ENCODE results near the gene ANAPC4.
"Not testable (repeated sequence)": the region's sequence is repeated elsewhere in the genome, so short reads cannot be mapped to it uniquely, and the experiment has no call there.

ANAPC4 gene

GRCh38 chr4:25376754-25377571 is at the start of gene ANAPC4:
Gene ANAPC4, plus strand, starts transcription at chr4:25377263. Its CDS starts 165 bp downstream, at chr4:25377428.
- DNase-seq, result peak; percentile 96

DNA sequence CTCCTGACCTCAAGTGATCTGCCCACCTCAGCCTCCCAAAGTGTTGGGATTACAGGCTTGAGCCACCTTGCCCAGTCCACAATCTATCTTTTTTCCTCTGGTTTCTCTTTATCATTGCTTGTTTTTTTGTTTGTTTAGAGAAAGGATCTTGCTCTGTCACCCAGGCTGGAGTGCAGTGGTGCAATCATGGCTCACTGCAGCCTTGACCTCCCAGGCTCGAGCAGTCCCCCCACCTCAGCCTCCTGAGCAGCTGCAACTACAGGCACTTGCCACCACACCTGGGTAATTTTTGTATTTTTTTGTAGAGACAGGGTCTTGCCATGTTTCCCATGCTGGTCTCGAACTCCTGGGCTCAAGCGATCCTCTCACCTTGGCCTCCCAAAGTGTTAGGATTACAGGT is 48.6 kb upstream of the ANAPC4 start:
- DNase-seq, result not testable (repeated sequence)

DNA sequence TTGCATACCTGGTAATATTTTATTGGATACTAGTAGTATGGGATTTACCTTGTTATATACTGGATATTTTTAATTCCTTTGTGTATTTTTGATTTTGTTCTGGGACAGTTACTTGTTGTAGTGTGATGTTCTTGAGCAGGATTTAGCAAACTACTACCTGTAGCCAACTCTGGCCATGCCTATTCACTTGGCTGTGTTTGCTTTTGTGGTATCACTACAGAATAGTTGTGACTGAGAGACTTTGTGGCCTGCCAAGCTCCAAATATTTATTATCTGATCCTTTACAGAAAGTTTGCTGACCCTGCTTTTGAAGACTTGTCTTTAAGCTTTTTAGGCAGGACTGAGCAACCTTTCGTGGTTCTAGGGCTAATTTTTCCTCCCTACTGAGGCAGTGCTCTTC is 46.7 kb upstream of the ANAPC4 start:
- no peak for DNase-seq

GRCh38 chr4:25330905-25331808 is 45.9 kb upstream of the ANAPC4 start:
- DNase-seq, result no peak

- DNase-seq, result no peak
Measured at GRCh38 chr4:25343671-25344070, 33.4 kb upstream of the ANAPC4 start.

- no peak for DNase-seq
Measured at GRCh38 chr4:25345744-25346143, 31.3 kb upstream of the ANAPC4 start.

DNA sequence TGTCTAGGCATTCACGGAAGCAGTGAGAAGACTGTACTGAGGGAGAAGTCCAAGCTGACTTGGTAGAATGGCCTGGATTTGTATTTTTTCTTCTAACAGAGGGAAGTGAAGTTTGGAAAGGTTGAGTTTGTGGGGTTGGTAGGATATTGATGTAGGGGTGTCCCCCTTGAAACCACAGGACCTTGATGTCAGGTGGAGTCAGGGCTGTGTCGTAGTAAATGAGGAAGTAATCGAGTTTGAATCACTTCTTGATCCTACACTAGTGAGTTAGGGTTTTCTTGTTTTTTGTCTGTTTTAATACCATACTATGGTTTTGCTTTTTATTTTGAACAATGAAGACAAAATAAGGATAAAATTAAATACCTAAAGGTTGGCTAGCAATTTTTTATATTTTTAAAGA is 30.1 kb upstream of the ANAPC4 start:
- no peak for DNase-seq

GRCh38 chr4:25347473-25347872 is 29.6 kb upstream of the ANAPC4 start:
- DNase-seq, result no peak

DNA sequence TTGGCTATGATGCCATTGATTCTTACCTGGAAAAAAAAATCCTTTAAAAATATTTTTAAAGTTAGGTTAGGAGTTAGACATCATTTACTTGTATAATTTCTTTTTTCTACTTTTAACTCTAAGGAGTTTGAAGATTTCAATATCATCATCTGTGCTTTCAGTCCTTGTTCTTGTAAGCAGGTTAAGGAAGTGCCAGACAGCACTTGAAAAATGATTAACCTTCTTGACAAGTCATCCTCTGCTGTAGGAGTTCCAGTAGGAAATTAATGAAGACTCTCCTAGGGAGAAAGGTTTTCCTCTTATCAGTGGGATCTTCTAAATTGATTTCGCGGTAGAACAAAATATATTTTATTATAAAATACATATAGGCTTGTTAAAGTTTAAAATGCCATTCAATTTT is 29.1 kb upstream of the ANAPC4 start:
- no peak for DNase-seq

DNA sequence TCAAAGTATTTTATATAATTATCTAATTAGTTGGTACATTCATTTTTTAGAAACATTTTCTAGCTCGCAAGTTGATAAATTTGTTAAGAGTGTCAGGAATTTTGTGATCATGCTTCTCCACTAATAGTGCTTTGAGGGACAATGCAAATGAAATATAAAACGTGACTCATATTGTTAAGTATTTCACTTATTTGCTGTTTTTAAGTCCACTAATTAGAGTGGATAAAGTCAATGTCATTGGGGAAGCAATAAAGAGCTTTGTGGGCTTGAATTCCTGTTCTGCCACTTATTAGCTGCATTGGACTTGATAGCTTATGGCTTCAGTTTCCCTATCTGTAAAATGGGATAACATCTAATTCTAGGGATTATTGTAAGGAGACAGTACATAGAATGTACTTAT is 26.5 kb upstream of the ANAPC4 start:
- no peak for DNase-seq

DNA sequence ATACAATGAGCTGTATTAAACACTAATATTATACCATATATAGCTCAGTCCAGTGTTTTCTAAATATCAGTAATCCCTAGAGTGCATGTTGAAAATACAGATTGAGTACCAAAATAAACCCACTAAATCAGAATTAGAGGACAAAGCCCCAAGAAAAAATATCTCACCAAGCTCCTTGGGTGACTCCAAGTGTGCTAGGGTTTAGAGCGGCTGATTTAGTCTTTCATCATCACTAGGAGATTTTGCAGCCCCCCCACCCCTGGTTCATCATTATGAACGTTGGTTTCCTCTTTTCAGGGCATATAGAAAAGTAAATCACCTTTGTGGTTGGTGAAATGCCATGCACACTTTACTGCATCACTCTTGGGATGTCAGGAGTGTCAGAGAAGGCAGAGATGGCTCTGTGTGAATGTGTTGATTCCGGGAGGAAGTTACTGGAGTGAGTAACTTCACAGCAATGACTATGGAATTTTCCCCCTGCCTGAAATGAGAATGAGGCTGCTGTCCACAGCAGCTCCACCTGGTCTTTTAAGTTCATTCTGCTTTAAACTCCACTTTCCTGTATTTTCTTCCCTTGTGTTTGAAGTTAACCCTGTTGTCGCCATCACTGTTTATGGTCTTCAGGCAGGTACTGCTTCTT is 25.2 kb upstream of the ANAPC4 start:
- DNase-seq, result peak; percentile 79

DNA sequence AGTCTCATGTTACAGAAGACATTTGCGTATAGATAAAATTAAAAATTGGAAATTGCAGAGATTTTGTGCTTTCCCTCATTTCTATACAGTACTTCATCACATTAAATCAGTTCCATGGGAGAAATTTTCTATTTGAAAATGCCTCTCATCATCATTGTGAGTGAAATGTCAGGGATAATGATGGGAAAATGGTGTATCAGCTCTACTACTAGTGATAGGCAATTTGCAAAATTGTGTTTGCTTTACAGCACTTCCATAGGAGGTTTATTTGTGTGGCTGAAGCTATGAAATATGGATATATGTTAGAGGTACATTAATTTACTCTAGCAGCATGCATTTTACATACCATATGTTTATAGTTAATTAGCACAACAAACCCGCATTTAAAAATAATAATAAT is 21.0 kb upstream of the ANAPC4 start:
- DNase-seq, result no peak

DNA sequence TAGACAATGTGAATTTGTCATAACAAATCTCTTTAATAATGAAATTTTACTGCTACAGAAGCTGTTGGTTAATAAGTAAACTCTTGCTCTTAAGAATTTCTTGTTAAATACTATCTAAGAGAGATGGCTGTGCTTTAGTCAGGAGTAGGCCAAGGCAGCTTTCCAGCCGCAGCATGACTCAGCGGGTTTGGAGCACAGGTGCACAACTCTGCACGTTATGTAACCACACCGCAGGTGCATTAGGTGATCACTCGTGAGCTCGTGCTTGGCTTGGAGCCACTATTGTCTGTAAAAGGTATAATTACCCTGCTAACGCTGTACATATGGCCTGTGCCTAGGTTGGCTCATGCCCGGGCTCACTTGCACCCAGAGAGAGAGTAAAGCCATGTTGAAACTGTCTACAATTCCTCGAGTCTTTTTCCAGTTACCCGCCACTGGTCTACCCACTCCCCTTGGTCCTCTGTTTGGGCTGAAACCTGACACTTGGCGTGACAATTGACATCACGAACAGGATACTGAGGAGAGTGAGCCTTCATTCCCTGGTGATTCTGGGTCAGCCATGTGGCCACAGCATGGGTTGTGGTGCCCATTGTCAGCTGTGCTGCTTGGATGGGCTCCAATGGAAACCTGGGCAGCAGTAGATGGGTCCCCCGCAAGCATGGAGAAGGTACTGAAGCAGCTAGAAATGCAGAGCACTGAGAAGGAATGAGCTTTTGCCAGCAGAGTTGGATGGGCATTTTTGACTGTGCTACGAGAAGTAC is 18.4 kb upstream of the ANAPC4 start:
- DNase-seq, result no peak

DNA sequence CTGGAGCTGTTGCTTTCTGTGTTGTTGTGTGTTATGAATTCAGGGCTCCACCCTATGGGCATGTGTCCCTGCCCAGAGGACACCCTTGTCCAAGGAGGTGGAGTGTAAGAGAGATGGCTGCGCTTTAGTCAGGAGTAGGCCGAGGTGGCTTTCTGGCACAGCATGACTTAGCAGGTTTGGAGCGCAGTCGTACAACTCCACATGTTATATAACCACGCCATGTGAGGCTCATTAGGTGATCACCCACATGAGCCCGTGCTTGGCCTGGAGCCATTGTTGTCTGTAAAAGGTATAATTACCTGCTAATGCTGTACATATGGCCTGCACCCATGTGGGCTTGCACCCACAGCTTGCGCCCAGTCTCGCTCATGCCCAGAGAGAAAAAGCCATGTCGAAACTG is 15.8 kb upstream of the ANAPC4 start:
- DNase-seq, result no peak

DNA sequence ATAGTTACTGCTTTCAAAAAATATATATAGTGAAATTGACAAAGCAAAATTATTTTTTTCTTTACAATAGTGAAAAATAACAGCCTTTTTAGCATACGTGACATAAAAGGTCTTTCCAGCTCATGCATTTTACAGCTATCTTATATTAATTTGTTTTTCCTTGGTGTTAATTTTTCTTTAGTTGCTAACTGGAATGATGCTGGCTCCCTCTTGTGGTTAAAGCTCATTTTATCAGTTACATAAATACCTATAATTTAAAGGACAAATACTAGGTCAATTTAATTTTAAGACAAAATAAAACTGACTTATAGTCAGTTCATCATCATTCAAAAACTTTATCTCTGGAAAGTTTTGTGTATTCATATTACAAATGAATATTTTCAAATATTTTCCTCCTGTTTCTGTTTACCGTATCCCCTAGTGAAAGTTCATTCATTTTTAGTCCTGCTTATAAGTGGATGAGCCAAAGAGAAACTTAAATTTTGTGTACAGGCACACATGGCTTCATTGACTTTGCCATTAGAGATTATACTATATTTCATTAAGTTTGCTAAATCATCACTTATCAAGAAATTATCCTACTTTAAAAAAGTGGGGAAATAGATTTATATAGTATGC is 9.9 kb upstream of the ANAPC4 start:
- no peak for DNase-seq

DNA sequence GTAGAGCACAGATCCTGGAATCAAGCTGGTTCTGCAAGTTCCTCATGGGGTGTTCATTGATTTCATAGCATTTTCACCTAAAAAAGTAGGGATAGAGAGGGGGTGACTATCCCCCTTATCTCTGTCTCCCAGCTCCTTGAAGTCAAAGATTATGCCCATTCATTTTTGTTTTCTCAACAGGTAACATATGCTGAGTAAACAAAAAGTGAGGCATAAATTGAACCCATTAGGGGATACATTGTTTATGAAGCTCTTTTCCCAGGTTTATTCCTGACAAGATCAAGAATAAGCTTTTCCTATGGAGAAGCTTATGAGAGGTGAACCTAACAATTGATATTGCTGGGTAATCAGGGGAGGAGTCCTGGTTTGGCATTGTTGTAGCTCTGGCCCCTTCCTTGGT is 9.2 kb upstream of the ANAPC4 start:
- no peak for DNase-seq

DNA sequence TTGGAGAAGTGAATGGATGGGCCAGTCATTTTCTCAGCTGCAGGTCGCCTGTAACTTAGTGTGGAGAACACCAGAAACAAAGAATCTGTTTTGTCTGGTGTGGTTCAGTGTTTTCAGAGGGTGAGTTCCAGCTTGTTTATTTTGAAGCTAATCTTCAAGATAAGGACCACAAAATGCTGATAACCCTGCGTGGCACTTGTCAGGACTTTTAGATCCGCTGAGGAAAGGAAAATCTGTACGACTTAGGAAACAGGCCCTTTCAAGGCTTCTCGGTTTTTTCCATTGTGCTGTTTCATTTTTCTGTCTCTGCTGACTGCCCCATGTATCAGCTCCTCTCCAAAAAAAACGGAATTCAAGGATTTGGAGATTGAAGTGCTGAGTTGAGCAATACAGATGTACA is 8.7 kb upstream of the ANAPC4 start:
- DNase-seq, result no peak

GRCh38 chr4:25370242-25370641 is 6.8 kb upstream of the ANAPC4 start:
- no peak for DNase-seq

DNA sequence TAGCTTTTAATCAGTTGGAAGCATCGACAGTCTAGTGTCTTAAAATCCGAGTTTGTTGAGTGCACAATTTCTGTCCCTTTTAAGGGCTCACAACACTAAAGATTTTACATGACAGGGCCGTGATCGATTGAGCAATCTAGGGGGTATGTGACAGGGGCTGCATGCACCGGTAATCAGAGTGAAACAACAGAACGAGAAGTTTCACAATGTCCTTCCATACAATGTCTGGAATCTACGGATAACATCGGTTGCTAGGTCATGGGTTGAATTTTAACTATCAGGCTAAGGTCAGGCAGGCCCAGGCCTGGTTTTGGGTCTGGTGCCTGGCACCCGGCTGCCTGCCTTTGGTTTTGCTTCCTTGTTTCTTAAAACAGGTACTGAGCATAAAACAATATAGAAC is 4.5 kb upstream of the ANAPC4 start:
- not testable (repeated sequence) for DNase-seq

- no peak for DNase-seq
Measured at GRCh38 chr4:25377572-25378436, 741 bp downstream of the ANAPC4 start.

GRCh38 chr4:25378437-25378743 is 1.3 kb downstream of the ANAPC4 start:
- no peak for DNase-seq

- DNase-seq, result no peak
Measured at GRCh38 chr4:25379591-25379990, 2.5 kb downstream of the ANAPC4 start.

All from islet precursor cell (in vitro differentiated cells).